Small intestine (tissue), 7 donors: Measurements from ENCODE around the gene SH3PXD2B. TPM values are rescaled to one million over a fixed set of nuclear protein-coding genes. Genes with fewer than 3 reads are reported as not detected.

ENCODE experiments used
- DNase-seq, 2 donors: peaks; one replicate each; pipeline versions ENCODE4 v3.0.0 to v3.0.0-alpha.2; 2013
- FAIRE-seq: peaks from 2 replicates; lab custom pipeline; 2012; peaks lifted over from hg19 to GRCh38; lab: Jason Lieb, UNC
- H3K27ac ChIP-seq, 3 donors: one replicate each; pipeline ENCODE4 v1.5.1; 2013; ENCODE audit warnings: low read length in 2 of 3, mild to moderate bottlenecking in 2 of 3, control low read depth in 1 of 3, inconsistent platforms in 1 of 3, low read depth in 1 of 3, moderate library complexity in 1 of 3
- H3K27me3 ChIP-seq, 3 donors: one replicate each; pipeline ENCODE4 v1.6.1; 2013; ENCODE audit warnings: low read length in 3 of 3, inconsistent platforms in 1 of 3; ENCODE audit not compliant: control insufficient read depth in 3 of 3, insufficient read depth in 3 of 3
- H3K36me3 ChIP-seq, 3 donors: one replicate each; pipeline ENCODE4 v1.6.1; 2013; ENCODE audit warnings: low read length in 3 of 3, inconsistent platforms in 1 of 3, low read depth in 1 of 3, mild to moderate bottlenecking in 1 of 3, moderate library complexity in 1 of 3; ENCODE audit not compliant: control insufficient read depth in 3 of 3, insufficient read depth in 2 of 3
- H3K4me1 ChIP-seq, 3 donors: one replicate each; pipeline ENCODE4 v1.6.1; 2013; ENCODE audit warnings: low read length in 2 of 3, inconsistent platforms in 1 of 3, low read depth in 1 of 3, mild to moderate bottlenecking in 1 of 3, moderate library complexity in 1 of 3; ENCODE audit not compliant: control insufficient read depth in 3 of 3, insufficient read depth in 2 of 3
- H3K4me3 ChIP-seq, 3 donors: one replicate each; pipeline ENCODE4 v1.5.1; 2013; ENCODE audit warnings: low read length in 3 of 3, control low read depth in 1 of 3, inconsistent platforms in 1 of 3, low read depth in 1 of 3, mild to moderate bottlenecking in 1 of 3, moderate library complexity in 1 of 3
- H3K9me3 ChIP-seq, 2 donors: one replicate each; pipeline ENCODE4 v1.6.1; 2013; ENCODE audit warnings: low read depth in 1 of 2, low read length in 1 of 2; ENCODE audit not compliant: control insufficient read depth in 2 of 2, insufficient read depth in 1 of 2
- WGBS, 3 donors: extraction: QIAGEN DNeasy Blood & Tissue Kit; methylation state at CpG; one replicate each; pipeline ENCODE4 v1.1.7; 2013; 5-methylcytosine and 5-hydroxymethylcytosine counted together
- polyA plus RNA-seq, 4 donors: library from polyadenylated mRNA; stranded (reverse) in 3 of 4; unstranded in 1 of 4; fragments of 200-250 nt in 3 of 4; fragments of 120-200 nt in 1 of 4; gene quantifications; one replicate each; pipeline versions ENCODE4 v1.2.1 to v1.2.3, GENCODE V29; 2013
- donor health status: healthy with polysubstance abuse.
- donor health status: control.
- donor health status: control.
- donor health status: Bipolar disorder and iron deficiency.
- donor health status: healthy.

SH3PXD2B gene
- polyA plus RNA-seq, 4 donors = 1.1 to 11.9 (median 6.5) TPM

- DNase-seq = no peak
- no peak overlapping the region for H3K4me3 ChIP-seq
- H3K9me3 ChIP-seq = no peaks in the 10 kb centered on the region
- peaks cover under 1 to 3% (median 2%) of the 10 kb centered on the region in 3 donors for H3K4me1 ChIP-seq
- peak overlapping the region in 2 of 3 donors; percentile 1 to 75 for H3K27ac ChIP-seq
- 70 to 86% (median 84%) methylated on average over 7 of the region's 7 CpGs for WGBS, 3 donors
- no peak for FAIRE-seq
- no peaks in the 10 kb centered on the region for H3K27me3 ChIP-seq
- peaks cover 0 to 24% (median 0%) of the 10 kb centered on the region in 3 donors for H3K36me3 ChIP-seq
Observed at GRCh38 chr5:172426086-172426485, 28.2 kb downstream of the SH3PXD2B start.

GRCh38 chr5:172425402-172425801, 28.9 kb downstream of the SH3PXD2B start:
- H3K27ac ChIP-seq = peak overlapping the region in 2 of 3 donors; percentile 57 to 77
- 52 to 78% (median 78%) methylated on average over 12 of the region's 12 CpGs for WGBS, 3 donors
- H3K9me3 ChIP-seq = no peaks in the 10 kb centered on the region
- H3K4me3 ChIP-seq = no peak overlapping the region
- no peaks in the 10 kb centered on the region for H3K27me3 ChIP-seq
- peaks cover 0 to 23% (median 0%) of the 10 kb centered on the region in 3 donors for H3K36me3 ChIP-seq
- peaks cover 2 to 7% (median 6%) of the 10 kb centered on the region in 3 donors for H3K4me1 ChIP-seq
- FAIRE-seq (no peak), DNase-seq (no peak)

GRCh38 chr5:172424808-172425207, 29.5 kb downstream of the SH3PXD2B start:
- 85 to 93% (median 85%) methylated on average over 6 of the region's 6 CpGs for whole genome bisulfite sequencing, 3 donors
- H3K27me3 ChIP-seq = no peaks in the 10 kb centered on the region
- no peak for DNase-seq
- peak overlapping the region in 2 of 3 donors; percentile 57 to 77 for H3K27ac ChIP-seq
- H3K36me3 ChIP-seq = peaks cover 0 to 22% (median 0%) of the 10 kb centered on the region in 3 donors
- H3K4me3 ChIP-seq = no peak overlapping the region
- FAIRE-seq = no peak
- peaks cover 2 to 10% (median 7%) of the 10 kb centered on the region in 3 donors for H3K4me1 ChIP-seq
- no peaks in the 10 kb centered on the region for H3K9me3 ChIP-seq

DNA sequence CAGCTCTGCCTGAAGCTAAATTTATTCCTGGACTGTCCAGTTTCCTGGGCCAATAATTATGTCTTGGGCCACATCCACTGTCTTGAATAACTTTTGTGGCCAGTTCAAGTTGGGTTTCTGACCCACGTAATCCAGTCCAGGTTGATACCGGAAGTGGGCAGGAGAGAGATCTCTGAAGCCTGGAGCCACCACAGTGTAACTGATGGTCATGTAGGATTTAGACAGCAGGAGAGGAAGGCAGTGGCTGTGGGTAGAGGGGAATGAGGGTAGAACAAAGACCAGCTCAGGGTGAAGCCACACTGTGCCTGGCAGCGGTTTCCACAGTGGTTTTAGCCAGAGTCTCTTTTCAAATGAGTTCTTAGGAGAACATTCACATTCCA, 30.2 kb downstream of the SH3PXD2B start:
- WGBS, 3 donors = 86 to 94% (median 89%) methylated on average over 3 of the region's 3 CpGs
- H3K27ac ChIP-seq = peak overlapping the region in 1 of 3 donors; percentile 27
- FAIRE-seq (no peak), DNase-seq (no peak)
- H3K4me3 ChIP-seq = no peak overlapping the region
- H3K27me3 ChIP-seq = no peaks in the 10 kb centered on the region
- H3K36me3 ChIP-seq = peaks cover 0 to 24% (median 0%) of the 10 kb centered on the region in 3 donors
- H3K9me3 ChIP-seq = no peaks in the 10 kb centered on the region
- peaks cover 4 to 17% (median 14%) of the 10 kb centered on the region in 3 donors for H3K4me1 ChIP-seq

DNA sequence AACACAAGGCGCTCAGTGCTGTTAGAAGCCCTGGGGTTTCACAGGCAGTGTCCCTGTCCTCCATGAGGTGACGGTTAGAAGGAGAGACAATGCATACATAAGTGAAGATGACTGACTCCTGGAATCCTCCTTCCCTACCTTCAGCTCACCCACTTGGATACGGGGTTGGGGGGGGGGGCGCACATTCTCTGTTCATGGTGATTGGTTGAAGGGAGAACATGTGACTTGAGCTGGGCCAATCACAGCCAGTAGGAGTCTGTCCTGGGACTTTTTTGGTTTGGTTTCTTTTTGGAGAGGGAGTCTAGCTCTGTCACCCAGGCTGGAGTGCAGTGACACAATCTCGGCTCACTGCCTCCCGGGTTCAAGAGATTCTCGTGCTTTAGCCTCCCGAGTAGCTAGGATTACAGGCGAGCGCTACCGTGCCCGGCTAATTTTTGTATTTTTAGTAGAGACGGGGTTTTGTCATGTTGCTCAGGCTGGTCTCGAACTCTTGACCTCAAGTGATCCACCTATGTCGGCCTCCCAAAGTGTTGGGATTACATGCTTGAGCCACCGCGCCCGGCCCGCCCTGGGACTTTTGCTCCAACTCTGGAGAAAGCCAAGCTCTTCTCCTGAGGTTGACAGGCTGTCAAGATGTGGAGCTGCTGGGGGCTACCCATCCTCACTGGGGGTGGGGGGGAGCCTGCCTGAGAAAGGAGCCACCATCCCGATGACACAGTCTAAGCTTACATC, 30.8 kb downstream of the SH3PXD2B start:
- Histone ChIP-seq H3K27me3 (no peaks in the 10 kb centered on the region), H3K9me3 (no peaks in the 10 kb centered on the region), H3K4me3 (no peak overlapping the region), H3K27ac (peak overlapping the region in 1 of 3 donors; percentile 27), H3K36me3 (peaks cover 0 to 28% (median 0%) of the 10 kb centered on the region in 3 donors), H3K4me1 (peaks cover 4 to 23% (median 14%) of the 10 kb centered on the region in 3 donors)
- FAIRE-seq (no peak), DNase-seq (no peak)
- 95 to 96% (median 95%) methylated on average over 20 of the region's 20 CpGs for WGBS, 3 donors

DNA sequence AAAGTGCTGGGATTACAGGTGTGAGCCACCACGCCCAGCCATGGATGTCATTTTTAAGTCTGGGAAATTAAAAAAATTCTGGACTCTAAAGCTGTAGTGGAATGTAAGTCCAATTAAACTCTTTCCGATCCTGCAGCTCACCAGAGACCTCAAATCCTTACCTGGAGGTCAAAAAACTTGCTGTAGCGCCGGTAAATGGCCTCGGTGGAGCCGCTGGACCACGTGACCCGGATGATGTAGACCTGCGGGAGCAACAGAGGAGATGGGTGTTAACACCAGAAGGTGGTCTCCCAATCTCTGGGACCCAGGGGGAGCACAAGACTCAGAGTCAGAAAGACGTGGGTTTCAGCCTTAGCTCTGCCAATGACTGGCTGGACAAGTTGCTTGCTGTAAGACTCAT, 32.1 kb downstream of the SH3PXD2B start:
- FAIRE-seq = no peak
- H3K36me3 ChIP-seq = peaks cover 0 to 28% (median 0%) of the 10 kb centered on the region in 3 donors
- no peak overlapping the region for H3K27ac ChIP-seq

GRCh38 chr5:172421020-172421419, 33.3 kb downstream of the SH3PXD2B start:
- DNase-seq = no peak
- Histone ChIP-seq H3K27ac (peak overlapping the region in 2 of 3 donors; percentile 70 to 92), H3K4me3 (no peak overlapping the region), H3K4me1 (peaks cover 4 to 31% (median 14%) of the 10 kb centered on the region in 3 donors), H3K27me3 (no peaks in the 10 kb centered on the region), H3K36me3 (peaks cover 0 to 33% (median 0%) of the 10 kb centered on the region in 3 donors), H3K9me3 (no peaks in the 10 kb centered on the region)
- FAIRE-seq = no peak
- 80 to 86% (median 82%) methylated on average over 7 of the region's 7 CpGs for WGBS, 3 donors

More for the DNA sequence above, 32.1 kb downstream of the SH3PXD2B start:
- no peaks in the 10 kb centered on the region for H3K9me3 ChIP-seq
- H3K4me1 ChIP-seq = peaks cover 4 to 31% (median 14%) of the 10 kb centered on the region in 3 donors
- WGBS, 3 donors = 88 to 94% (median 92%) methylated on average over 10 of the region's 10 CpGs
- DNase-seq = no peak
- H3K4me3 ChIP-seq = no peak overlapping the region
- H3K27me3 ChIP-seq = no peaks in the 10 kb centered on the region

GRCh38 chr5:172420235-172420939, 33.9 kb downstream of the SH3PXD2B start:
- H3K27me3 ChIP-seq = no peaks in the 10 kb centered on the region
- peaks cover 4 to 32% (median 14%) of the 10 kb centered on the region in 3 donors for H3K4me1 ChIP-seq
- H3K36me3 ChIP-seq = peaks cover 0 to 34% (median 0%) of the 10 kb centered on the region in 3 donors
- WGBS, 3 donors = 9 to 30% (median 20%) methylated on average over 10 of the region's 10 CpGs
- H3K27ac ChIP-seq = peak overlapping the region in 2 of 3 donors; percentile 92
- peak overlapping the region in 1 of 3 donors; percentile 16 for H3K4me3 ChIP-seq
- FAIRE-seq = no peak
- no peaks in the 10 kb centered on the region for H3K9me3 ChIP-seq
- peak; percentile 92 to 99 for DNase-seq
